Glomerular visceral epithelial cell (primary cell): ENCODE measurements around the gene CDCA7L.
"Not testable (repeated sequence)": the region's sequence is repeated elsewhere in the genome, so short reads cannot be mapped to it uniquely, and the experiment has no call there.

Source experiments
- DNase-seq: peaks from one replicate; pipeline ENCODE4 v3.0.0-alpha.2; 2016; ENCODE audit errors: extremely low spot score

CDCA7L gene

GRCh38 chr7:21944616-21945453, 864 bp downstream of the CDCA7L start:
- DNase-seq = peak; percentile 16

- no peak for DNase-seq
These were observed 2.3 kb downstream of the CDCA7L start for GRCh38 chr7:21943436-21943835.

- DNase-seq = no peak
These were observed 2.7 kb downstream of the CDCA7L start for GRCh38 chr7:21942955-21943354.

- no peak for DNase-seq
These were observed 4.0 kb downstream of the CDCA7L start for GRCh38 chr7:21941611-21942141.

- no peak for DNase-seq
These were observed 5.8 kb downstream of the CDCA7L start for GRCh38 chr7:21939858-21940372.

GRCh38 chr7:21939136-21939857, 6.4 kb downstream of the CDCA7L start:
- DNase-seq = peak; percentile 85

- DNase-seq = no peak
These were observed 7.2 kb downstream of the CDCA7L start for GRCh38 chr7:21938463-21938862.

GRCh38 chr7:21934808-21935207, 10.9 kb downstream of the CDCA7L start:
- no peak for DNase-seq

- DNase-seq = not testable (repeated sequence)
These were observed 12.4 kb downstream of the CDCA7L start for GRCh38 chr7:21933293-21933692.

GRCh38 chr7:21927693-21928092, 18.0 kb downstream of the CDCA7L start:
- DNase-seq = no peak

GRCh38 chr7:21926448-21926847, 19.3 kb downstream of the CDCA7L start:
- no peak for DNase-seq

- DNase-seq = no peak
These were observed 22.0 kb downstream of the CDCA7L start for GRCh38 chr7:21923658-21924057.

- DNase-seq = no peak
These were observed 23.1 kb downstream of the CDCA7L start for GRCh38 chr7:21922605-21923004.

GRCh38 chr7:21920936-21921335, 24.8 kb downstream of the CDCA7L start:
- DNase-seq = no peak

GRCh38 chr7:21918216-21918615, 27.5 kb downstream of the CDCA7L start:
- DNase-seq = no peak

GRCh38 chr7:21916629-21917028, 29.1 kb downstream of the CDCA7L start:
- DNase-seq = no peak

GRCh38 chr7:21916176-21916575, 29.5 kb downstream of the CDCA7L start:
- no peak for DNase-seq

GRCh38 chr7:21915140-21915539, 30.6 kb downstream of the CDCA7L start:
- DNase-seq = no peak

GRCh38 chr7:21914671-21915070, 31.0 kb downstream of the CDCA7L start:
- no peak for DNase-seq

GRCh38 chr7:21912931-21913780, 32.5 kb downstream of the CDCA7L start:
- no peak for DNase-seq

GRCh38 chr7:21912305-21912704, 33.4 kb downstream of the CDCA7L start:
- DNase-seq = no peak
